GM19452 (cell line): ENCODE measurements around the gene TBC1D8.

Experiments used
- ATAC-seq: cut with Tn5 transposase; IDR thresholded peaks from one replicate; pipeline ENCODE4 v1.9.1; 2021; ENCODE audit not compliant: unreplicated experiment

Gene TBC1D8

DNA sequence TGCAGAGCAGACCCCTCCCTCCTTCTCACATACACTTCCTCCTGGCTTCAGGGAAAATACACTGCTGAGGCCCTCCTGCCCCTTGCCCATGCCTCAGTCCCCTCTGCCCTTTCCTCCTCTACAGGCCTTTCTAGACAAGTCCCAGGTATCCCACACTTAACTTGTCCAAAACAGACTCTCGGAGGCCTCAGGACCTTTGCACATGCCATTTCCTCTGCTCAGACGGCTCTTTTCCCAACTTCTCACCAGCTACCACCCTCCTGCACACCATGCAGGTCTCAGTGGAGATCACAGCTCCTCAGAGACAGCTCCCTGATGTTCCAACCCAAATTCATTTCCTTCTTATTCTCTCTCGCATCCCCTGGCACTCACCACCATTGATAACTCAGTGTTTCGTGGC is 11.7 kb downstream of the TBC1D8 start:
- ATAC-seq, result no peak

DNA sequence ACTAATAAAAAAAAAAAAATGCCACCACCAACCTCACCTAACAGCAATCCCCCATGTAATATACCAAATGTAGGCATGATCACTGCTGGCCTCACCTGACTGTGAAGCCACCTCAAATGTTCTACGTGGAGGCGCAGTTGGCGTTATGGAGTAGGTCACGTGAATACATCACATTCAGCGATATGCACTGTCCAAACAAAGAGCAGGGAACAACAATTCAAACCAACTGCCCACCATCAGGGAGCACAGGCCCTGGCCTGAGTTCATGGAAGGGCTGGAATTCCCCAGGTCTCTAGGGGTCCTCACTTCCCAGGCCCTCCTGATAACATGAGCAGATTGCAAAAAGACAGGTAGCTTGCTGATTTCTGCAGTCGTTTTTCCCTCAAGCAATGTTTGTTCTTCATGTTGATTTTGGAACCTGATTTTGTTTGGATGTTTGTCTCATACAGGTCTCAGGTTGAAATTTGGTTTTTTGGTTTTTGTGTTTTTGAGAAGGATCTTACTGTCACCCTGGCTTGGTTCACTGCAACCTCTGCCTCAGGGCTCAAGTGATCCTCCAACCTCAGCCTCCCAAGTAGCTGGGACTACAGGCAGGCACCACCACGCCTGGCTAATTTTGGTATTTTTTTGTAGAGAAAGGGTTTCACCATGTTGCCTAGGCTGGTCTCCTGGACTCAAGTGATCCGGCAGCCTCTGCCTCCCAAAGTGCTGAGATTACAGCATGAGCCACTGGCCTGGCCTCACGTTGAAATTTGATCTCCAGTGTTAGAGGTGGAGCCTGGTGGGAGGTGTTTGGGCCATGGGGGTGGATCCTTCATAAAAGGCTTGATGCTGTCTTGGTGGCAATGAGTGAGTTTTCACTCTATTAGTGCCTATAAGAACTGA is 15.5 kb downstream of the TBC1D8 start:
- ATAC-seq, result no peak

DNA sequence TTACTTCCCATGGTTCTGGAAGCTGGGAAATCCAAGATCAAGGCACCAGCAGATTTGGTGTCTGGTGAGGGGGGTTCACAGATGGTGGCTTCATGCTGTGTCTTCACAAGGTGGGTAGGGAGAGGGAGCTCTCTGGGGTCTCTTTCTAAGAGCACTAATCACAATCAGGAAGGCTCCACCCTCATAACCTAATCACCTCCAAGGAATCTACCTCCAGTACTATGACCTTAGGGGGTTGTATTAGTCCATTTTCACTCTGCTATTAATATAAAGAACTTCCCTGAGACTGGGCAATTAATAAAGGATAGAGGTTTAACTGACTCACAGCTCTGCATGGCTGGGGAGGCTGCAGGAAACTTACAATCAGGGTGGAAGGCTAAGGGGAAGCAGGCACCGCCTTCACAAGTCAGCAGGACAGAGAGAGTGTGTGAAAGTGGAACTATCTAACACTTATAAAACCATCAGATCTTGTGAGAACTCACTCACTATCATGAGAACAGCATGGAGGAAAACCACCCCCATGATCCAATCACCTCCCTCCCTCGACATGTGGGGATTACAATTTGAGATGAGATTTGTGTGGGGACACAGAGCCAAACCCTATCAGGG is 17.6 kb downstream of the TBC1D8 start:
- ATAC-seq, result no peak

DNA sequence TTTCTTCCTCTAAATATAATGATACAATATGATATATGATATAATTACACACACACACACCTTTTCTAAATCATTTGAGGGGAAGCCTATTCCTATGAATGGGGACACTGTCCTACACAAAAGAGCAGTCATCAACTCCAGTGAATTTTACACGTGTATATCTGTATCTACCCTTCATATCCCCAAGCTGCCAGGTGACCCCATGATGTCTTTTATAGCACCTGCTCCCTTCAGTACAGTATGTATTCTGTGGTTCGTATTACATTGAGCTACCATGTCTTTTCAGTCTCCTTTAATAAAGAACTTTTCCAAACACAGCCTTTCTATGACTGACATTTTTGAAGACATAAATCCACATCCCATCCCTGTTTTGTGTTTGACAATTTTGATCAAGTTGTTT is 19.0 kb downstream of the TBC1D8 start:
- ATAC-seq, result no peak

DNA sequence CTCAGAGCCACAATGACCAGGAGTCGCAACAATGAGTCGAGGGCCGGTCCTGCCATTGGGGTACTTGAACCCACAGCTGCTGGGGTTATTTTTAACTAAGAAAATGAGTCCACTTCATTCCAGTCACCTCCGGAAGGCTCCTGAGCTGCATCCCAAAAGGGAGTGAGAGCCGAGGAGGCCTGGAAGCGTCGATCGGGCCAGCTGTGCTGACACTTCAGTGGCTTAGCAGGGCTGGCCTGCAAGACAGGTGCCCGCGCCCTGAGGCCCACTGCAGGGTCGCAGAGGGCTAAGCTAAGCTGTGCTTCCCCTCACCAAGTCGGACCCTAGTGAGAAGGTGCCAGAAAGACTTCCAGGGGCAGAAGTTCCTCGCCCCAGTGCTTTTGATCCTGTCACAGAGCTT is 21.1 kb downstream of the TBC1D8 start:
- ATAC-seq, result no peak

DNA sequence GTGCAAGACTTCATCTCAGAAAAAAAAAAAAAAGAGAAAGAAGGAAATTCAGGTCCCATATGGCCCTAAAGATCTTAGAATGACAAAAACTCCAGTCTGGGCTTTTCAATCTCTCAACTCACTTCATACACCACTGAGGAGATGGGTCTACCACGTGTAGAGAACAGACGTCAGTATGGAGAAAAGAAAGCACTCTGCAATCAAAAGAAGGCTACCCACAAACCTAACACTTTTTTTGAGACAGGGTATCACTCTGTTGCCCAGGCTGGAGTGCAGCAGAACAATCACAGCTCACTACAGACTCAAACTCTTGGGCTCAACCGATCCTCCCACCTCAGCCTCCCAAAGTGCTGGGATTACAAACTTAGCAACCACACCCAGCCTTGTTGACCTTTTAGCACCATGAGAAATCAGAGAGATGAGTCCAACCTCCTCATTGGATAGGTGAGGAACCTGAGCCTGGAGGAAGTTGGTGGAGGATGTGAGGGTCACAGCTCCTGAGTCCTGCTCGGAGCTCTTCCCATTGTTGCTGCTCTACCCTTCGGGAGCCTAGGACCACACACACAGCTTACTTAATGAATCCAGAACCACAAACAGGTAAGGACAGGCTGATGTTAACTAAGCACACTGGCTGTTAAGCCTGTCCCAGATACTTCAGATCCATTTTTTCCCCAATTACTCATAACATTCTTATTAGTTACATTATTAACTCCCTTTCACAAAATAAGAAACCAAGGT is 23.7 kb downstream of the TBC1D8 start:
- no peak for ATAC-seq

DNA sequence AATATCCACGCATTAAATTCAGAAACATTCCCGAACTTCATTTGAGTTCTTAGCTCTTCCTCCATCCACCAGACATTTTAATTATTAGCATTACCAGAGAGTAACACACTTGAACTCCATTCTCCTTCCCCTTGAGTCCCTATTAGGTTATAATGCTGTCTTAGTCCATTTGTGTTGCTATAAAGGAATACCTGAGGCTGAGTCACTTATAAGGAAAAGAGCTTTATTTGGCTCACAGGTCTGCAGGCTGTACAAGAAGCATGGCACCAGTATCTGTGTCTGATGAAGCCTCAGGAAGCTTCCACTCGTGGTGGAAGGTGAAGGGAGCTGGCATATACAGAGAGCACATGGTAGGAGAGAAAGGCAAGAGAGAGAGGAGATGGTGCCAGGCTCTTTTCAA is 25.4 kb downstream of the TBC1D8 start:
- no peak for ATAC-seq

DNA sequence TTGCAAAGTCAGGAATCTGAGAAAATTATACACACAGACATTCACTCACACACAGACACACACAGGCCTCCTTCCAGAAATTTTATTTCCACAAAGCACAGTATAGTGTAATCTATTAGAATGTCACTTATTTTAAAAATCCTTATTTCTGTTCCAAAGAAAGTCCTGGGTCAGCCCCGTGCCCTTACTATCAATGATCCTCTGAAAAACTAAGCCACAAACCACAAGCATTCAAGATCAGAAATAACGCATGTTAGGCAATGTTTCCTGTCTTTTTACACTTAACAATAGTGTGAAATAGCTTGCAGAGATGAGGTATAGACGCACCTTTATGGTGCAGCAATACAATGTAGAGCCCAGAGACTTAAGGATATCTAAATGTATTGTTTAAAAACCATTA is 25.8 kb downstream of the TBC1D8 start:
- ATAC-seq, result no peak

DNA sequence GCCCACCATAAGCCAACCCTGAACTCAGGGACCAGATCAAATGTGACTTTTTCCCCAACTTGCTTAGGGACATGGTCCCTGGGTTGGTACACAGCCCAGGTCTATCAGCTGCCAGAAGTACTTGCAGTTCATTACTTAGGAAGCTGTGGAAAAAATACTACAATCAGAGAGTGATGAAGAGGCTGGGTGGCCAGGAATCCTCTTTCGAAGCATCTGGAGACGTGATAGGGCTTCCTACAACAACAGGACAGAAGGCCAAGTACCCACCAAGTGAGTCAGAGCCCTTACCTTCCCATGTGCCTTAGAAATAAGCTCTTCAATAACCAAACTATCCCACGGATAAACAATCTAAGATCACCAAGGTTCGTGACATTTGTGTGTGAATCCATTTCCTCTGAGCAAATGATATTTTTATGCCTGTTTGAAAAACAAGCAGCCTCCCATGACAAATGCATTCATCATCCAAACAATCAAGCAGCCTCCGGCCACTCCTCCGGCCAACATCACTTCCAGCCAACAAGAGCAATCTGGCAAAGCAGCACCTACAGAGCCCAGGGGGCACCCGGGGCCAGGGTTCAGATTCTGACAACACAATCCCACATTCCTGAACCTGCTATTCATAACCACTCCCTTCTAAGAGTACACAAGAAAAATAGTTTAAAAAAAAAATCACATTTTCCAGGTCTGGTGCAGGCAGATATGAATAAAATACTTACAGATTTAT is 26.4 kb downstream of the TBC1D8 start:
- ATAC-seq, result no peak

DNA sequence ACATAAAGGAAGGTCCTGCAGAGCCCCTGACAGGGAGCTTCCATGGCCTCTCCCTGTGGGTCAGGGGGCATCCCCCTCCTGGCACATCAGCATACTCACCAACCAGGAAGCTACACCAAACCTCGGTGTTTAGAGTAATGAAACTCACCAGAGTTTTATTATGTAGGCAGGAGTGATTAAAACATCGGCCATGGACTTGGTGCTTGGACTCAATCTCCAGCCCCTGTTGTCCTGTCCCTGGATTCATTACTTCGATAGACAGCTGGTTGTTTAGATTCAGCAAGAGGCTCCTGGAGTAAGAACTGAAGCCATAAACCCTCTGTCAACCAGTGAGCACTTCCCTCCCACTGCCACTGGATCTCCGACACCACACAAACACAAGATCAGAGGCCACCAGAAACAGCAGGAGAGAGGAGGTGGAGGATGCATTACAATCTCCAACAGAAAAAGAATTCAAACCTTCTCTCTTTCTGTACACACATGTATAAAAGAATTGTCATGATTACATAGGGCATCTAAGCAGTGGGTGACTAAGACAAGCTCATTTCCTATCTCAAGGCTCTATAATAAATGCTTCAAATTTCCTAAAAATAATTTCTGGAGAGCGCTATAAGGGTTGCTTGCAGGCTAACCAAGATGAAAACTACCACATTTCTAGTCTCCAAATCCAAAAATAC is 27.2 kb downstream of the TBC1D8 start:
- no peak for ATAC-seq

DNA sequence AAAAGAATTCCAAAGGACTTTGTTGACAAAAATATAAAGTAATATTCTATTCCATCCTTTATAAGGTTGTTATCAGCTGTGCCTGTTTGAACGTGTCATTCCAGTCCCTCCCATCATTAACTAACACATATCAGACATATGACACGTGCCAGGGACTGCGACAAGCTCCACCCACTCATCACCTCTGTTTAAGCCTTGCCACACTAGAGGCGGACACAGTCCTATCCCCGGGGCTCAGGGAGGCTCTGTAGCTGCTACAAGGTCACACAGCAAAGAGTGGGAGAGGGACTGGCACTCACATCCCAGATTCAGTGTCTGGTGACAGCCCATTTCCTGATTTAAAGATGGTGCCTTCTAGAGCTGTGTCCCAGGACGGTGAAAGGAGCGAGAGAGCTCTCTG is 30.0 kb downstream of the TBC1D8 start:
- ATAC-seq, result no peak

DNA sequence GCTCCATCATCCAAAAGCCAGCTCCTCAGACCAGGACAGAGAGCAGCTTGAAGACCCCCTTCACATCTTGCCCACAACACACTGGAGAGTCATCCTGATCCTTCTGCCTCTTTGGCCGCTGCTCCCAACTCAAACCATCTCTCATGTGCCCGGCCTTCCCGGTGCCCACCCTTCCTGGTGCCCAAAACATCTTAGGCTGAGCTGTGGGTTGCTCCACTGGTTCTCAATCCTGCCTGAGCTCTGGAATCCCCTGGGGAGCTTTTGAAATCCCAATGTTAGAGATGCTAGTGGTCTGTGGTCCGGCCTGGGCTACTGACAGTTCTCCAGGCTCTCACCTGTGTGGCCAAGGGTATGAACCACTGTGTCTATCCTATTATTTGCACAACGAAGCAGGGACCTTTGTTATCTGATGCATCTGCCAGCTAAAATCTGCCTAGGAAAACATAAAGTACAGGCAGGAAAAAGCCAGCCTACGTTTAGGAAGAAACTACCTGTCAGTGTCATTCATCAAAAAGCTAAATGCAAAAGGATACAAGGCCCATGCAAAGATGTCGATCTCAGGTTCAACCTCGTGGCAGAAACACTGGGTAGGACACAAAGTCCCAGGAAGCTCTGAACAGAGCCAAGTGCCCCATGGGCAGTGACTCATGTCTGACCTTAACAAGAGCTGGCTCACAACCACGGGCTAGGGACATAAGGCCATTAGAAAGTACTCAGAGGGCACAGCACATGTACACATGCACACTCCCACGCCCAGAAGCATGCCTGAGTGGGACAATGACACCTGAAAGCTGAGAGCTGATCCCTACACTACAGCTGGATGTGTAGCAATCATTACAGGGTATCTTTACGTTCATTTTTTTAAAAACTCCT is 30.8 kb downstream of the TBC1D8 start:
- ATAC-seq, result no peak

DNA sequence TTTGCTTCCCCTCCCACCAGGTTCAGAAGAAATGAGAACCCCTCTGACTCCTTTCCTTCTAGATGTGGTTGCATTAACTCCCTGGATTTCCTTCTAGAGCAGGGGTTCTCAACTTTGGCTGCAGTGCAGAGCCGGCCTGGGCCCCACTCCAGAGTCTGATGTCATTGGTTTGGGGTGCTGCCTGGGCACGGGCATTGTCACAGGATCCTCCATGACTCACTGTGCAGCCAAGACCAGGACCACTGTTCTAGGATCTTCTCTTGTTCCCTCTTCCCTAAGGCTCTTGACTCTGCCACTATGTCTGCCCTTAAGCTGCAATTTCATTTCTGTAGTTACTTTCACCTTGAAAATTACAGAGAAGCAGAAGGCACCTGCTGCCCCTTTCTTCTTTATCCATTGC is 31.8 kb downstream of the TBC1D8 start:
- no peak for ATAC-seq

DNA sequence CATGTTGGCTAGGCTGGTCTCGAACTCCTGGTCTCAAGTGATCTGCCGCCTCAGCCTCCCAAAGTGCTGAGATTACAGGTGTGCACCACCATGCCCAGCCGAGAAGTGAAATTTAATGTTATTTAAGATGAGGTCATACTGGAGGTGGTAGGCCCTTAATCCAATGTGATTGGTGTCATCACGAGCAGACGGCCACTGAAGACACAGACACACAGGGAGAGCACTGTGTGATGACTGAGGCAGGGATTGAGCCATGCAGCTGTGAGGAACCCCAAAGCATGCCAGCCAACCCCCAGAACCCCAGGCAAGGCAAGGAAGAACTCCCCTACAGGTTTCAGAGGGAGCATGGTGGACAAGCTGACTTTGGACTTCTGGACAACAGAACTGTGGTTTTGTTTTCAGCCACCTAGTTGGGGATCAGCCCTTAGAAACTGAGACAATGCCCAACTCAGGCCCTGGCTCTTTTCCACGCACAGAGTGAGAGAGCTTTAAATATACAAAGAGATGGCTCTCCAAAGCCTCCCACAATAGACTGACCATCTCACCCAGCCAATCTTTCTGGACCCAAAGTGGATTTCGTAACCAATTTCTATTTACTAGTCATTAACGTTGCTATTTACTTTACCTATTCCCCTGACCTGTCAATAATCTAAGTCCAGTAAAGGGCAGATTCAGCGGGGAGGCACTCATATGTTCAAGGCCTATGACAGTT is 34.2 kb downstream of the TBC1D8 start:
- no peak for ATAC-seq

DNA sequence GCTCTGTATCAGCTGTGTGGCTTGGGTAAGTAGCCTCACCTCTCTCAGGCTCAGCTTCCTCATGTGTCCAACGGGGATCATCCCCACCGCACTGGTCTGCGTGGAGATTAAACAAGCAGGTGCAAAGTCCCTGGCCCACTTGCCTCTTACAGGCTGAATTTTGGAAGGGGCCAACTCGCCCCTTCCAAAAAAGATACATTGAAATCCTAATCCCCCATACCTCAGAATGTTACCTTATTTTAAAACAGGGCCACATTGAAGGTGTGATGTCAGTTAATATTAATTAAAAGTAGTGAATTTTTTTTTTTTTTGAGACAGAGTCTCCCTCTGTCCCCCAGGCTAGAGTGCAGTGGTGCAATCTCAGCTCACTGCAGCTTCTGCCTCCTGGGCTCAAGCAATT is 34.8 kb downstream of the TBC1D8 start:
- no peak for ATAC-seq

DNA sequence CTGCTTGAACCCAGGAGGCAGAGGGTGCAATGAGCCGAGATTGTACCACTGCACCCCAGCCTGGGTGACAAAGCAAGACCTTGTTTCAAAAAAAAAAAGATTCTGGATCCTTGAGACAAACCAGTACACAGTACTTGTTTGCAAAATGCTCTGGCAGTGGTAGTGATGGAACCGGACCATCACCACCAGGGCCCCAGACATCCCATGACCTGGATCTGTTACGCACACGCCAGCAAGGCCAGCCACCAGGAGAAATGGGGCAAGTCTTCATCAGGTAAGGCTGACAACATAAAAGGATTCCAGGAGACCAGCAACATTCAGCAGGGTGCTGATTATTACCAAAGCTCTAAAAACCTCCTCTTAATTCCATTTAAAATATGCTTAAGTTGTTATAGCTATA is 35.5 kb downstream of the TBC1D8 start:
- no peak for ATAC-seq

DNA sequence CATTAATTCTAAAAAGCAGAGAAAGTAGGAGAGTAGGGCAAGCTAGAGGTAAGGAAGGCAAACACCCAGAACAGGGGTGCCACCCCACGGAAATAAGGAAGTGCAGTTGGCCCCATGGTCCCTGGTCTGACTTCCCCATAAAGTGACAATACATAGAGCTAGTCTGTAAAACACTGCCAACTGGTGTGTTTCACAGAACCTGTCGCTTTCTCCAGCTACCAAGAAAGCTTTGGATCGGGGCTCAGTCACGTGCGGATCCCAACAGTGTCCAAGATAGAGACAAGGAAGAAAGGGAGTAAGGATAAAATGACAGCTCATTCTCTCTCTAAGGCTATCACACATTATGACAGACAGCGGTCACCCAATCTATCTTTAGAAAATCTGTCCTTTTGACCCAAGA is 36.4 kb downstream of the TBC1D8 start:
- no peak for ATAC-seq

DNA sequence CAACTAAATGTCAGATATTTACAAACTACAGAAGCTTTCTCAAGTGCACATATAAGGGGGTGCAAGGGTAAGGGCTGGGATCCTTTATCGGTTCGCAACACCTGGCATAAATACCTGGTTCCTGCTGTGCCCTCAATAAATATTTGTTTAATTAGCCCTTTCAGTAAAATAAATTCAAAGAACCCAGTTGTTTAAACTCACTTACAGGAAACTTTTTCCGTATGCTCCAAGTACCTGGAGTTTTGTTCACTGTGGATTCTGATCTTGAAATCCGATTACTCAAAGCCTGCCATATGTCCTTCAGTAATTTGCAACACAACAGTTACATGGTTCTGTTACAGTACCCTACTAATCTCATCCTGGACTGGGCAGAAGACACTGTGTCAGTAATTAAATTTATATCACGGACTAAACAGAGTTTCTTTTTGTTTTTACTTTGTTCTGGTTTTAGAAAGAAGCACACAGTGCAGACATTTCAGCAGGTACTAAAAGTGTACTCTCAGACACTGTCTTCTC is 36.9 kb downstream of the TBC1D8 start:
- no peak for ATAC-seq
